HEK293 (cell line): ENCODE data around the gene CORO6.

Experiments
- CTCF ChIA-PET: fragments of 350-600 bp; formaldehyde crosslinking; extraction: SDS; loops from one replicate; lab custom pipeline; 2021; ENCODE audit warnings: antibody characterized with exemption; lab: Yijun Ruan, JAX
- POLR2A ChIA-PET: fragments of 300-600 bp; formaldehyde crosslinking; extraction: SDS; loops from one replicate; lab custom pipeline; 2020; ENCODE audit warnings: antibody characterized with exemption, inconsistent platforms; lab: Yijun Ruan, JAX
- H3K27ac ChIP-seq: fragments of 200-500 bp; sonication (Bioruptor generic); 2 replicates; pipeline ENCODE4 v1.5.1; 2014; ENCODE audit warnings: low read depth, low read length, control low read depth, inconsistent platforms; ENCODE audit errors: extremely low read depth
- H3K36me3 ChIP-seq, 2 experiments: fragments of 200-500 bp in 1 of 2; sonication (Bioruptor generic) in 1 of 2; 1 replicate in 1 of 2; 2 replicates in 1 of 2; pipeline ENCODE4 v1.5.1; 2014 to 2017; ENCODE audit warnings: inconsistent platforms in 2 of 2, low read length in 2 of 2; ENCODE audit not compliant: control insufficient read depth in 2 of 2, insufficient read depth in 1 of 2
- H3K4me1 ChIP-seq: fragments of 200-500 bp; sonication (Bioruptor generic); 2 replicates; pipeline ENCODE4 v1.5.1; 2014; ENCODE audit warnings: mild to moderate bottlenecking, low read length, inconsistent platforms; ENCODE audit not compliant: control insufficient read depth, insufficient read depth
- H3K4me3 ChIP-seq: 2 replicates; pipeline ENCODE4 v1.5.1; 2011; ENCODE audit warnings: low read depth, mild to moderate bottlenecking, control low read depth, low read length, moderate library complexity
- H3K9me3 ChIP-seq: fragments of 200-500 bp; sonication (Bioruptor generic); 2 replicates; pipeline ENCODE4 v1.5.1; 2014; ENCODE audit warnings: low read depth, low read length, inconsistent platforms; ENCODE audit not compliant: control insufficient read depth, insufficient read depth
- GLI2 ChIP-seq: fragments of 450-650 bp; formaldehyde crosslinking; IDR thresholded peaks from 2 replicates; pipeline ENCODE4; 2017; ENCODE audit warnings: missing biosample characterization, missing genetic modification characterization, low read depth, borderline replicate concordance
- HOXD13 ChIP-seq: sonication (generic); formaldehyde crosslinking; IDR thresholded peaks from 2 replicates; pipeline ENCODE4 v1.8.0; 2022; ENCODE audit warnings: missing genetic modification reagents, borderline replicate concordance
- KLF10 ChIP-seq: fragments of 450-650 bp; IDR thresholded peaks from 2 replicates; pipeline ENCODE4 v1.5.1; 2018; ENCODE audit warnings: missing biosample characterization, mild to moderate bottlenecking, missing genetic modification characterization
- KLF8 ChIP-seq: fragments of 450-650 bp; formaldehyde crosslinking; IDR thresholded peaks from 2 replicates; pipeline ENCODE4 v1.5.1; 2016; ENCODE audit warnings: missing biosample characterization, missing genetic modification characterization
- MEIS1 ChIP-seq: sonication (generic); formaldehyde crosslinking; IDR thresholded peaks from 2 replicates; pipeline ENCODE4 v1.8.1; 2022; ENCODE audit warnings: missing genetic modification reagents, mild to moderate bottlenecking, borderline replicate concordance
- SALL2 ChIP-seq: fragments of 450-650 bp; formaldehyde crosslinking; IDR thresholded peaks from 2 replicates; pipeline ENCODE4 v1.5.0; 2017; ENCODE audit warnings: missing biosample characterization, mild to moderate bottlenecking, missing genetic modification characterization, borderline replicate concordance
- WT1 ChIP-seq: fragments of 450-650 bp; formaldehyde crosslinking; IDR thresholded peaks from 2 replicates; pipeline ENCODE4 v1.5.1; 2016; ENCODE audit warnings: missing biosample characterization, missing genetic modification characterization
- ZBTB17 ChIP-seq: fragments of 450-650 bp; formaldehyde crosslinking; IDR thresholded peaks from 2 replicates; pipeline ENCODE4 v1.5.1; 2016; ENCODE audit warnings: missing biosample characterization, missing genetic modification characterization
- ZBTB48 ChIP-seq: fragments of 450-650 bp; formaldehyde crosslinking; IDR thresholded peaks from 2 replicates; pipeline ENCODE4 v1.5.1; 2016; ENCODE audit warnings: missing biosample characterization, missing genetic modification characterization
- ZEB2 ChIP-seq: fragments of 450-650 bp; formaldehyde crosslinking; IDR thresholded peaks from 2 replicates; pipeline ENCODE4 v1.5.1; 2016; ENCODE audit warnings: missing biosample characterization, missing genetic modification characterization
- ZFHX2 ChIP-seq: fragments of 450-650 bp; formaldehyde crosslinking; conservative IDR thresholded peaks from 2 replicates; pipeline ENCODE4 v1.5.1; 2016; ENCODE audit warnings: missing biosample characterization, missing genetic modification characterization
- ZFP3 ChIP-seq: fragments of 450-650 bp; formaldehyde crosslinking; IDR thresholded peaks from 2 replicates; pipeline ENCODE4 v1.5.1; 2016; ENCODE audit warnings: low read depth, missing biosample characterization, missing genetic modification characterization
- ZFP69B ChIP-seq: fragments of 450-650 bp; formaldehyde crosslinking; IDR thresholded peaks from 2 replicates; pipeline ENCODE4 v1.5.1; 2016; ENCODE audit warnings: missing biosample characterization, missing genetic modification characterization
- ZNF354C ChIP-seq: fragments of 450-650 bp; formaldehyde crosslinking; IDR thresholded peaks from 2 replicates; pipeline ENCODE4 v1.5.1; 2016; ENCODE audit warnings: missing biosample characterization, missing genetic modification characterization, low read depth, borderline replicate concordance
- ZNF48 ChIP-seq: fragments of 450-650 bp; formaldehyde crosslinking; IDR thresholded peaks from 2 replicates; pipeline ENCODE4 v1.5.1; 2016; ENCODE audit warnings: missing biosample characterization, missing genetic modification characterization
- ZNF623 ChIP-seq: fragments of 450-650 bp; formaldehyde crosslinking; IDR thresholded peaks from 2 replicates; pipeline ENCODE4 v1.5.1; 2016; ENCODE audit warnings: missing biosample characterization, missing genetic modification characterization
- ZNF670 ChIP-seq: fragments of 450-650 bp; formaldehyde crosslinking; IDR thresholded peaks from 2 replicates; pipeline ENCODE4 v1.5.1; 2016; ENCODE audit warnings: missing biosample characterization, missing genetic modification characterization, low read depth
- ZNF792 ChIP-seq: fragments of 450-650 bp; formaldehyde crosslinking; IDR thresholded peaks from 2 replicates; pipeline ENCODE4 v1.5.1; 2016; ENCODE audit warnings: missing biosample characterization, missing genetic modification characterization
- ZSCAN30 ChIP-seq: fragments of 450-650 bp; IDR thresholded peaks from 2 replicates; pipeline ENCODE4 v1.5.1; 2018; ENCODE audit warnings: missing biosample characterization, mild to moderate bottlenecking, missing genetic modification characterization, moderate library complexity
- TF ChIP-seq, protein P1 (sequence below): fragments of 450-650 bp; formaldehyde crosslinking; IDR thresholded peaks from 2 replicates; pipeline ENCODE4 v1.5.1; 2016; ENCODE audit warnings: missing biosample characterization, missing genetic modification characterization
- TF ChIP-seq, protein P2 (sequence below): fragments of 450-650 bp; formaldehyde crosslinking; IDR thresholded peaks from 2 replicates; pipeline ENCODE4 v1.5.1; 2016; ENCODE audit warnings: missing biosample characterization, missing genetic modification characterization
- TF ChIP-seq, protein P3 (sequence below): fragments of 450-650 bp; formaldehyde crosslinking; IDR thresholded peaks from 2 replicates; pipeline ENCODE4 v1.5.1; 2016; ENCODE audit warnings: missing biosample characterization, missing genetic modification characterization

Gene CORO6

DNA sequence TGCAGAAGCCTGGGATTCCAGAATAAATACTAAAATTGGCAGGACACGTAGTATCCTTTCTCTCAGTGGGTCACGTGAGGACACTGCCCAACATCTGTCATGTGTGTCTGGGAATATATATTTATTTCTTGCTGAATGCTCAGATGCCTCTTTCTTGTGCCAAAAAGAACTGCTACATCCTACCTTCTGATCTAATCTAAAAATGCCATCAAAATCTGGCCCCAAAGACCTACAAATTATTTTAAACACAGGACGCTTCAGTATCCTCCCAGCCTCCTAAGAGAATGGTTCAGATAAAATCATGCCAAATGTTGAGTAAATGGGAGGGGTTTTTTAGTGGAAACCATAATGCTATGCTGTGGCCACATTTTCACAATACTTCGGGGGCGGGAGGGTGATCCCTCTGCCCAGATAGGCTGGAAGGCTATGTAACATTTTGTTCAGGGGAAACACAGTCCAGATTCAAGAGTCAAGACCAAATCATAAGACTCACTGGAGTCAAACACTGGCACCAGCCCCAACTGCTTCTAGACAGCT lies 22.9 kb upstream of the CORO6 start (continued):
- TF ChIP-seq, protein P1, sequence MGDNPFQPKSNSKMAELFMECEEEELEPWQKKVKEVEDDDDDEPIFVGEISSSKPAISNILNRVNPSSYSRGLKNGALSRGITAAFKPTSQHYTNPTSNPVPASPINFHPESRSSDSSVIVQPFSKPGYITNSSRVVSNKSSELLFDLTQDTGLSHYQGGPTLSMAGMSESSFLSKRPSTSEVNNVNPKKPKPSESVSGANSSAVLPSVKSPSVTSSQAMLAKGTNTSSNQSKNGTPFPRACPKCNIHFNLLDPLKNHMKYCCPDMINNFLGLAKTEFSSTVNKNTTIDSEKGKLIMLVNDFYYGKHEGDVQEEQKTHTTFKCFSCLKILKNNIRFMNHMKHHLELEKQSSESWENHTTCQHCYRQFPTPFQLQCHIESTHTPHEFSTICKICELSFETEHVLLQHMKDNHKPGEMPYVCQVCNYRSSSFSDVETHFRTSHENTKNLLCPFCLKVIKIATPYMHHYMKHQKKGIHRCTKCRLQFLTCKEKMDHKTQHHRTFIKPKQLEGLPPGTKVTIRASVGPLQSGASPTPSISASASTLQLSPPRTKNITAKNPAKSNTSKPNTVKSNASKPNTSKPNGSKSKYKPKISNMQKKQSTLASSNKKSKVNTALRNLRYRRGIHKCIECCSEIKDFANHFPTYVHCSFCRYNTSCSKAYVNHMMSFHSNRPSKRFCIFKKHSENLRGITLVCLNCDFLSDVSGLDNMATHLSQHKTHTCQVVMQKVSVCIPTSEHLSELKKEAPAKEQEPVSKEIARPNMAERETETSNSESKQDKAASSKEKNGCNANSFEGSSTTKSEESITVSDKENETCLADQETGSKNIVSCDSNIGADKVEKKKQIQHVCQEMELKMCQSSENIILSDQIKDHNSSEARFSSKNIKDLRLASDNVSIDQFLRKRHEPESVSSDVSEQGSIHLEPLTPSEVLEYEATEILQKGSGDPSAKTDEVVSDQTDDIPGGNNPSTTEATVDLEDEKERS (tag by site-specific recombination) = no peak
- no peak for TF ChIP-seq SALL2
- TF ChIP-seq, all 188 proteins: peak for 0

DNA sequence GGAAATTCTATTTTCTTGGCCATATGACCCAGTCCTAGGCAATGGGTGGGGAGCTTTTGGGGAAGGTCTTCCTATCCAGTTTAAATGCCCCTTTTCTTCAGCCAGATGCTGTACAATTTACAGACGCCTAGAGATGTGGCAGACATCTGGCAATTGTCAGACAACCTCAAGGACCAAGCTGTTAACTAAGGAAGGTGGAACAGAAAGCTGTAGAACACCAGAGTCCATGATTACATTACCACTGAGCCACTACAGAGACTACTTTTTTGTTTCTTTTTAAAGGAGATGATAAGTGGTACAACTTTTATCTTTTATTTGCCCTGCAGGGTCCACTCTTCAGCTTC lies 21.1 kb upstream of the CORO6 start:
- Histone ChIP-seq H3K4me3 (no peak overlapping the region), H3K9me3 (no peaks in the 10 kb centered on the region), H3K27ac (peak overlapping the region; percentile 82; the same call in 1 of the 2 replicates), H3K4me1 (peaks cover 35% of the 10 kb centered on the region), H3K36me3 (peaks cover 3 to 5% of the 10 kb centered on the region in 2 experiments; a peak in 2 of 3 replicates)
- POLR2A ChIA-PET = interaction anchor here (1.2 kb wide), 1 partner anchor 21 kb away, joined by 3 read pairs; the partner anchor contains the start of gene CORO6
- TF ChIP-seq GLI2 (tag by site-specific recombination) (no peak), ZNF354C (tag by site-specific recombination) (no peak), ZEB2 (tag by site-specific recombination) (no peak), ZNF623 (tag by site-specific recombination) (no peak), ZFP69B (tag by site-specific recombination) (no peak), KLF10 (tag by site-specific recombination) (no peak), HOXD13 (no peak), ZNF48 (tag by site-specific recombination) (no peak), ZFHX2 (tag by site-specific recombination) (no peak), WT1 (tag by site-specific recombination) (no peak), ZSCAN30 (tag by site-specific recombination) (no peak), MEIS1 (CRISPR knock-in tag) (no peak), ZBTB17 (tag by site-specific recombination) (no peak), ZNF670 (tag by site-specific recombination) (no peak), ZFP3 (no peak), ZBTB48 (tag by site-specific recombination) (no peak), KLF8 (tag by site-specific recombination) (no peak), ZNF792 (tag by site-specific recombination) (no peak)
- TF ChIP-seq, protein P2, sequence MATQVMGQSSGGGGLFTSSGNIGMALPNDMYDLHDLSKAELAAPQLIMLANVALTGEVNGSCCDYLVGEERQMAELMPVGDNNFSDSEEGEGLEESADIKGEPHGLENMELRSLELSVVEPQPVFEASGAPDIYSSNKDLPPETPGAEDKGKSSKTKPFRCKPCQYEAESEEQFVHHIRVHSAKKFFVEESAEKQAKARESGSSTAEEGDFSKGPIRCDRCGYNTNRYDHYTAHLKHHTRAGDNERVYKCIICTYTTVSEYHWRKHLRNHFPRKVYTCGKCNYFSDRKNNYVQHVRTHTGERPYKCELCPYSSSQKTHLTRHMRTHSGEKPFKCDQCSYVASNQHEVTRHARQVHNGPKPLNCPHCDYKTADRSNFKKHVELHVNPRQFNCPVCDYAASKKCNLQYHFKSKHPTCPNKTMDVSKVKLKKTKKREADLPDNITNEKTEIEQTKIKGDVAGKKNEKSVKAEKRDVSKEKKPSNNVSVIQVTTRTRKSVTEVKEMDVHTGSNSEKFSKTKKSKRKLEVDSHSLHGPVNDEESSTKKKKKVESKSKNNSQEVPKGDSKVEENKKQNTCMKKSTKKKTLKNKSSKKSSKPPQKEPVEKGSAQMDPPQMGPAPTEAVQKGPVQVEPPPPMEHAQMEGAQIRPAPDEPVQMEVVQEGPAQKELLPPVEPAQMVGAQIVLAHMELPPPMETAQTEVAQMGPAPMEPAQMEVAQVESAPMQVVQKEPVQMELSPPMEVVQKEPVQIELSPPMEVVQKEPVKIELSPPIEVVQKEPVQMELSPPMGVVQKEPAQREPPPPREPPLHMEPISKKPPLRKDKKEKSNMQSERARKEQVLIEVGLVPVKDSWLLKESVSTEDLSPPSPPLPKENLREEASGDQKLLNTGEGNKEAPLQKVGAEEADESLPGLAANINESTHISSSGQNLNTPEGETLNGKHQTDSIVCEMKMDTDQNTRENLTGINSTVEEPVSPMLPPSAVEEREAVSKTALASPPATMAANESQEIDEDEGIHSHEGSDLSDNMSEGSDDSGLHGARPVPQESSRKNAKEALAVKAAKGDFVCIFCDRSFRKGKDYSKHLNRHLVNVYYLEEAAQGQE (tag by site-specific recombination) = no peak
- TF ChIP-seq, protein P3, sequence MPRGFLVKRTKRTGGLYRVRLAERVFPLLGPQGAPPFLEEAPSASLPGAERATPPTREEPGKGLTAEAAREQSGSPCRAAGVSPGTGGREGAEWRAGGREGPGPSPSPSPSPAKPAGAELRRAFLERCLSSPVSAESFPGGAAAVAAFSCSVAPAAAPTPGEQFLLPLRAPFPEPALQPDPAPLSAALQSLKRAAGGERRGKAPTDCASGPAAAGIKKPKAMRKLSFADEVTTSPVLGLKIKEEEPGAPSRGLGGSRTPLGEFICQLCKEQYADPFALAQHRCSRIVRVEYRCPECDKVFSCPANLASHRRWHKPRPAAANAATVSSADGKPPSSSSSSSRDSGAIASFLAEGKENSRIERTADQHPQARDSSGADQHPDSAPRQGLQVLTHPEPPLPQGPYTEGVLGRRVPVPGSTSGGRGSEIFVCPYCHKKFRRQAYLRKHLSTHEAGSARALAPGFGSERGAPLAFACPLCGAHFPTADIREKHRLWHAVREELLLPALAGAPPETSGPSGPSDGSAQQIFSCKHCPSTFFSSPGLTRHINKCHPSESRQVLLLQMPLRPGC (tag by site-specific recombination) = no peak
- CTCF ChIA-PET = interaction anchor here (1.6 to 8.0 kb wide), 5 partner anchors 63 to 450 kb away, joined by 5 to 161 read pairs (median 19); no protein-coding TSS in a partner anchor
